HEK293T (cell line): ENCODE data around the gene RFC4.
"Not testable (repeated sequence)": the region's sequence is repeated elsewhere in the genome, so short reads cannot be mapped to it uniquely, and the experiment has no call there.

Experiments used
- CTCF ChIA-PET: fragments of 350-600 bp; formaldehyde crosslinking; extraction: SDS; loops from one replicate; lab custom pipeline; 2021; ENCODE audit warnings: antibody characterized with exemption, inconsistent platforms; lab: Yijun Ruan, JAX
- POLR2A ChIA-PET: fragments of 350-600 bp; formaldehyde crosslinking; extraction: SDS; loops from one replicate; lab custom pipeline; 2020; ENCODE audit warnings: antibody characterized with exemption, inconsistent platforms; lab: Yijun Ruan, JAX
- DNase-seq: peaks from one replicate; pipeline ENCODE4 v3.0.0; 2012; ENCODE audit warnings: mixed read lengths; ENCODE audit errors: extremely low spot score
- ARNT ChIP-seq: fragments of 450-650 bp; IDR thresholded peaks from 2 replicates; pipeline ENCODE4 v1.6.1; 2017; ENCODE audit warnings: mild to moderate bottlenecking
- BHLHE40 ChIP-seq: fragments of 450-650 bp; IDR thresholded peaks from 2 replicates; pipeline ENCODE4 v1.6.1; 2016; ENCODE audit warnings: mild to moderate bottlenecking, moderate library complexity, borderline replicate concordance
- CTBP1 ChIP-seq: fragments of 450-650 bp; IDR thresholded peaks from 2 replicates; pipeline ENCODE4 v1.6.1; 2016; ENCODE audit warnings: borderline replicate concordance
- ELF4 ChIP-seq: fragments of 450-650 bp; IDR thresholded peaks from 2 replicates; pipeline ENCODE4 v1.6.1; 2017; ENCODE audit warnings: antibody characterized with exemption
- FOXA1 ChIP-seq: fragments of 450-650 bp; IDR thresholded peaks from 2 replicates; pipeline ENCODE4 v1.6.1; 2016; ENCODE audit warnings: mild to moderate bottlenecking
- FOXK2 ChIP-seq: fragments of 450-650 bp; IDR thresholded peaks from 2 replicates; pipeline ENCODE4 v1.6.1; 2016; ENCODE audit warnings: mild to moderate bottlenecking
- FOXM1 ChIP-seq: fragments of 450-650 bp; IDR thresholded peaks from 2 replicates; pipeline ENCODE4 v1.6.1; 2017; ENCODE audit warnings: mild to moderate bottlenecking, borderline replicate concordance
- HDGF ChIP-seq: fragments of 450-650 bp; IDR thresholded peaks from 2 replicates; pipeline ENCODE4 v1.6.1; 2017; ENCODE audit warnings: antibody characterized with exemption, borderline replicate concordance
- L3MBTL2 ChIP-seq: fragments of 450-650 bp; conservative IDR thresholded peaks from 2 replicates; pipeline ENCODE4 v1.6.1; 2016; ENCODE audit warnings: mild to moderate bottlenecking
- LEF1 ChIP-seq: fragments of 450-650 bp; IDR thresholded peaks from 2 replicates; pipeline ENCODE4 v1.6.1; 2017; ENCODE audit warnings: mild to moderate bottlenecking, borderline replicate concordance
- NFRKB ChIP-seq: fragments of 450-650 bp; IDR thresholded peaks from 2 replicates; pipeline ENCODE4 v1.6.1; 2016; ENCODE audit warnings: mild to moderate bottlenecking, moderate library complexity
- PKNOX1 ChIP-seq: fragments of 450-650 bp; IDR thresholded peaks from 2 replicates; pipeline ENCODE4 v1.6.1; 2016
- SP1 ChIP-seq: fragments of 450-650 bp; IDR thresholded peaks from 2 replicates; pipeline ENCODE4 v1.6.1; 2017
- SUZ12 ChIP-seq: fragments of 450-650 bp; IDR thresholded peaks from 2 replicates; pipeline ENCODE4 v1.6.1; 2016; ENCODE audit warnings: mild to moderate bottlenecking
- TARDBP ChIP-seq: fragments of 450-650 bp; IDR thresholded peaks from 2 replicates; pipeline ENCODE4 v1.6.1; 2016
- ZNF384 ChIP-seq: fragments of 450-650 bp; IDR thresholded peaks from 2 replicates; pipeline ENCODE4 v1.6.1; 2016

Gene RFC4

GRCh38 chr3:186825294-186825821, 19.1 kb upstream of the RFC4 start:
- ChIA-PET CTCF (no interaction called here), POLR2A (interaction anchor here (1.5 to 2.7 kb wide), 2 partner anchors 12 to 19 kb away, joined by 5 to 9 read pairs; partner anchors contain the start of gene RFC4)
- no peak for TF ChIP-seq ELF4
- no peak for TF ChIP-seq TARDBP
- no peak for TF ChIP-seq FOXM1
- TF ChIP-seq L3MBTL2 = no peak
- TF ChIP-seq CTBP1 = no peak
- no peak for TF ChIP-seq ZNF384
- TF ChIP-seq BHLHE40 = no peak
- TF ChIP-seq SP1 = no peak
- TF ChIP-seq FOXA1 = no peak
- no peak for TF ChIP-seq LEF1
- no peak for TF ChIP-seq ARNT
- no peak for TF ChIP-seq NFRKB
- DNase-seq = no peak

- TF ChIP-seq L3MBTL2 (no peak), BHLHE40 (no peak), FOXK2 (no peak), CTBP1 (no peak), FOXM1 (no peak), TARDBP (no peak), HDGF (no peak), NFRKB (no peak), ELF4 (no peak), SP1 (no peak), PKNOX1 (no peak), ARNT (no peak), FOXA1 (no peak), SUZ12 (no peak), LEF1 (no peak), ZNF384 (no peak)
- POLR2A ChIA-PET = interaction anchor here (1.5 to 2.7 kb wide), 2 partner anchors 12 to 18 kb away, joined by 5 to 9 read pairs; partner anchors contain the start of gene RFC4
- CTCF ChIA-PET = no interaction called here
Measured at GRCh38 chr3:186824430-186825139, 18.3 kb upstream of the RFC4 start.

DNA sequence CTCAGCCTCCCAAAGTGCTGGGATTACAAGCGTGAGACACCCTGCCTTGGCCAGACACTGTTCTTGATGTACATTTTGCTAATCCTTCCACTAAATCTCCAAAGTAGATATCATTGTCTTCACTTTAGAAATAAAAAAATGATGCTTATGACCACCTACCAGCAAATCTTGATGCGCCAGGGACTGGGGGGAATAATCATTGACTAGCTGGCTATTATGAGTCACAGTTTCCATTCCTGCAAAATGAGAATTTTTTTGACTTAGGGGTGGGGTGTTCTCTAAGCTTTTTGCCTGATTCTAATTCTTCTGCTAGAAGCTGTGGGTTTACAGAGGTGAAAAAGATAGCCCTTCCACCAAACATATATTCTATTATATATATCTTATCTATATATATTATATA, 17.1 kb upstream of the RFC4 start:
- POLR2A ChIA-PET = no interaction called here

More at GRCh38 chr3:186824430-186825139, 18.3 kb upstream of the RFC4 start:
- no peak for DNase-seq

DNA sequence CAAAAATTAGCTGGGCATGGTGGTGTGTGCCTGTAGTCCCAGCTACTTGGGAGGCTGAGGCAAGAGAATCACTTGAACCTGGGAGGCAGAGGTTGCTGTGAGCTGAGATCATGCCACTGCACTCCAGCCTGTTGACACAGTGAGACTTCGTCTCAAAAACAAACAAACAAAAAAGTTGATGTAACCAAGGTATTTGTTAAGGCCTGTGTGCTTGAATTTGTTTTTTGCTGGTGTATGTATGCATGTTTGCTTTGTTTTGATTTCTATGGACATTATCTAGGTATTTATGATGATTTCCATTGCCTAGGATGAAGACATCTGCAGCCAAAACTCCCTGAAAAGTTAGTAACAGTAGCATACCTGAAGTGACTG, 16.1 kb upstream of the RFC4 start:
- DNase-seq, POLR2A ChIA-PET: not testable (repeated sequence)
- CTCF ChIA-PET = interaction anchor here (0.5 to 1.7 kb wide), 3 partner anchors 17 to 359 kb away, joined by 3 to 14 read pairs (median 3); no protein-coding TSS in a partner anchor

More for the DNA sequence above, 17.1 kb upstream of the RFC4 start:
- CTCF ChIA-PET = no interaction called here
- DNase-seq = no peak
- no peak for TF ChIP-seq NFRKB
- TF ChIP-seq ELF4 = no peak
- no peak for TF ChIP-seq FOXA1
- no peak for TF ChIP-seq L3MBTL2
- no peak for TF ChIP-seq ARNT
- no peak for TF ChIP-seq HDGF
- no peak for TF ChIP-seq FOXK2
- TF ChIP-seq CTBP1 = no peak
- TF ChIP-seq TARDBP = no peak

DNA sequence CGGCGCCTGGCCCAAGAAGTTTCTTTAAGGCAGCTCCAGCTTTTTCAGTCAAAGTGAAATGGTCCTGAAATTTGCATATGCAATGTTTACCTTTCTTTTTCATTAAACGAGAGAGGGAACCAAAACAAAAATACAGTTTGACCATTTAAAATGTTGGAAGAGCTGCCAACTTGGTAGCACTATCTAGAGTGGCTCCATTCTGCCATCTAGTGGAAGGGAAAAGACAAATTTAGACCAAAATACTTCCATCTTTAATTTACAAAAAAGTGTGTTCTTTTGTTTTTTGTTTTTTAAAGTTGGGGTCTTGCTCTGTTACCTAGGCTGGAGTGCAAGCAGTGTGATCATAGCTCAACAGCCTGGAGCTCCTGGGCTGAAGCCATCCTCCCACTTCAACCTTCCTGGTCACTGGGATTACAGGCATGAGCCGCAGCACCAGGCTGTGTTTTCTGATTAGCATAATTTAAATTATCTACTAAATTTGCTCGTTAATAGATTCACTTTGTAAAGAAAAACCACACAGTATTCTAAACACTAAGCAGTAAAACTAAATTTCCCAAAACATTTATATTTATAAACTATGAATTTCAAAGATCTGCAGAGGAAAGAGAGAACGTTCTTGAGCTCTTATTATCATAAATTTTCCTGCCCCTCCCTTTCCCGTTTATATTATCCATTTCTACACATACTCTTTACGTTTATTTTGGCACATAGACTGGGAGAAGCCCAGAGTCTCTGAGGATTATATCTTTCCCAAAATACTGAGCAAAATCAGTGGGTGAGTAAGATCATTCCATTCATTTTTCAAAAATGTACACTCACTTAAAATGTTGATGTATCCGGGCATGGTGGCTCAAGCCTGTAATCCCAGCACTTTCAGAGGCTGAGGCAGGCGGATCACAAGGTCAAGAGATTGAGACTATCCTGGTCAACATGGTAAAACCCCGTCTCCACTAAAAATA, 15.4 kb upstream of the RFC4 start:
- no peak for DNase-seq
- ChIA-PET POLR2A (no interaction called here), CTCF (interaction anchor here (0.5 to 1.7 kb wide), 8 partner anchors 16 to 358 kb away, joined by 3 to 14 read pairs (median 4); no protein-coding TSS in a partner anchor)
- no peak for TF ChIP-seq ARNT
- TF ChIP-seq FOXM1 = no peak

- ChIA-PET CTCF (no interaction called here), POLR2A (interaction anchor here (1.1 kb wide), 1 partner anchor 12 kb away, joined by 3 read pairs; no protein-coding TSS in a partner anchor)
- DNase-seq = no peak
- TF ChIP-seq ARNT (no peak), FOXK2 (no peak), FOXM1 (no peak), ELF4 (no peak), TARDBP (no peak), BHLHE40 (no peak), NFRKB (no peak), SP1 (no peak), ZNF384 (no peak), CTBP1 (no peak), PKNOX1 (no peak), L3MBTL2 (no peak), HDGF (no peak)
Measured at GRCh38 chr3:186818956-186819355, 12.7 kb upstream of the RFC4 start.
